ENCODE data around the gene NIFK.
"Not testable (repeated sequence)": the region's sequence is repeated elsewhere in the genome, so short reads cannot be mapped to it uniquely, and the experiment has no call there.

NIFK gene

GRCh38 chr2:121707344-121707919 is 29.2 kb downstream of the NIFK start:
- H3K36me3 ChIP-seq (ENCODE audit: control insufficient read depth in 1 of 2, insufficient read depth in 2 of 2, low read length in 2 of 2), result no peaks in the 10 kb centered on the region
- no peaks in the 10 kb centered on the region for H3K27me3 ChIP-seq (ENCODE audit: low read depth, low read length)
- peak overlapping the region in 1 of 2 donors; percentile 26 for H3K4me3 ChIP-seq (ENCODE audit: low read depth in 1 of 2, low read length in 2 of 2)
- no peaks in the 10 kb centered on the region for H3K9me3 ChIP-seq (ENCODE audit: control insufficient read depth in 1 of 2, low read length in 2 of 2)
- H3K4me1 ChIP-seq (ENCODE audit: control insufficient read depth in 1 of 2, insufficient read depth in 2 of 2, low read length in 2 of 2), result no peaks in the 10 kb centered on the region
- peak overlapping the region; percentile 23 for H3K27ac ChIP-seq (ENCODE audit: low read length)

GRCh38 chr2:121705958-121706357 is 30.7 kb downstream of the NIFK start:
- Histone ChIP-seq H3K36me3 (ENCODE audit: control insufficient read depth in 1 of 2, insufficient read depth in 2 of 2, low read length in 2 of 2) (no peaks in the 10 kb centered on the region), H3K4me1 (ENCODE audit: control insufficient read depth in 1 of 2, insufficient read depth in 2 of 2, low read length in 2 of 2) (no peaks in the 10 kb centered on the region), H3K27me3 (ENCODE audit: low read depth, low read length) (no peaks in the 10 kb centered on the region), H3K27ac (ENCODE audit: low read length) (no peak overlapping the region), H3K9me3 (ENCODE audit: control insufficient read depth in 1 of 2, low read length in 2 of 2) (no peaks in the 10 kb centered on the region), H3K4me3 (ENCODE audit: low read depth in 1 of 2, low read length in 2 of 2) (no peak overlapping the region)

DNA sequence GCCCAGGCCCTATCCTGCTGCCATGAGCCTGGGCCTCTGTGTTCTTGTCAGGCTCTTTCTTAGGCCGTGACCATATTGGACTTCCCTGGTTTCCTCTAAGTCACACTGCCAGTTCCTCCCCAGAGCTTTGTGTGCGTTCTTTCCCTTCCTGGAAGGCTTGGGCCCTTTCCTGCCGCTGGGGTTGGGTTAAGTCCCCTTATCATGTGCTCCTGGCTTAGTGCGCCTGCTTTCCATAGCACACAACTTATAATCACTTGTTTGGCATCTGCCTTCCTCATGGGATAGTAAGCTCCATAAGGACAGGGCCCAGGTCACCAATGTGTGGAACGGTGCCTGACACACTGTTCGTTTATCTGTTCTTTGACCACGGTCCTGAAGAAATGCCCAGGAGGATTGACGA is 31.3 kb downstream of the NIFK start:
- H3K27ac ChIP-seq (ENCODE audit: low read length), result no peak overlapping the region
- H3K36me3 ChIP-seq (ENCODE audit: control insufficient read depth in 1 of 2, insufficient read depth in 2 of 2, low read length in 2 of 2), result no peaks in the 10 kb centered on the region
- H3K4me3 ChIP-seq (ENCODE audit: low read depth in 1 of 2, low read length in 2 of 2), result no peak overlapping the region
- no peaks in the 10 kb centered on the region for H3K27me3 ChIP-seq (ENCODE audit: low read depth, low read length)
- peaks cover 0 to 3% of the 10 kb centered on the region in 2 donors for H3K4me1 ChIP-seq (ENCODE audit: control insufficient read depth in 1 of 2, insufficient read depth in 2 of 2, low read length in 2 of 2)
- H3K9me3 ChIP-seq (ENCODE audit: control insufficient read depth in 1 of 2, low read length in 2 of 2), result no peaks in the 10 kb centered on the region

- H3K27ac ChIP-seq (ENCODE audit: low read length); H3K27me3 ChIP-seq (ENCODE audit: low read depth, low read length); H3K9me3 ChIP-seq (ENCODE audit: control insufficient read depth in 1 of 2, low read length in 2 of 2); H3K4me3 ChIP-seq (ENCODE audit: low read depth in 1 of 2, low read length in 2 of 2); H3K36me3 ChIP-seq (ENCODE audit: control insufficient read depth in 1 of 2, insufficient read depth in 2 of 2, low read length in 2 of 2): not testable (repeated sequence)
- peaks cover 0 to 17% of the 10 kb centered on the region in 2 donors for H3K4me1 ChIP-seq (ENCODE audit: control insufficient read depth in 1 of 2, insufficient read depth in 2 of 2, low read length in 2 of 2)
These were observed 34.9 kb downstream of the NIFK start for GRCh38 chr2:121701761-121702160.

DNA sequence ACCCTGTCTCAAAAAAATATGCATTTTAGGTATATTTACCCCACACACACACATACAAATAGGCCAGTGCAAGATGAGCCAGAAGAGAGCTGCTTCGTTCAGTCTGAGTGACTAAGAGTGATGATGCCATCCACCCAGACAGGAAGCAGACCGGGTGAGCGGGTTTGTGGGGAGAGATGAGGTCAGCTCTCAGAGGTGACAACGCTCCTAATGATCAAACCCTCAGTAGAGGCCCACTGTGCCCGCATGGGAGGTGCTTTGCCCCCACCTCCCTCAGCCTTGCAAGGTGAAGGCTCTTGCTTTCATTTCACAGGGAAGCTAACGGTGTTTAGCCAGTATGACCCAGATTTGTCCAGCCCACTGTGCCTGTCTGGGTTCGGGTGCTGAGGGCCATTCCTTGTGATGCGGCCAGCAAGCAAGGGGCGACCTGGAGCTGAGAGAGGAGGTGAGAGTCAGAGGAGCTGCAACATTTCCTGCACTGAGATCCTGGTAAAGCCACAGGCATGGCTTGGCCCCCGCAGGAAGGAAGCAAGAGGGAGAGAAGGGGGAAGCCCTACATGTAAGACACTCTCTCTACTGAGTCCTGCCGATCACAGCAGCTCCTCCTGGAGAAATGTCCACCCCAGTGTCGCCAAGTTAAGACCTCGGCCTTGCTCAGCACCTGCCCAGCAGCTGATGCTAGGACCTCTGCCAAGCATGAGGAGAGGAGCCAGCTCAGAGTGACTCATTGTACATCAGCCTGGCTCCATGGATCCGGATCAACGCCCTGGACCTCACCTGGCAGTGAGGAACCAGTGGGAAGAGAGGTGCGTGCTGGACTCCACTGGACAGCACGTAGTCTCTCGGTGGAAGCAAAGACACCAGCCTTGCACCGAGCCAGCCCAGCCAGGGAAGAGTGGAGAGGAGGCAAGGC is 37.0 kb downstream of the NIFK start:
- no peaks in the 10 kb centered on the region for H3K36me3 ChIP-seq (ENCODE audit: control insufficient read depth in 1 of 2, insufficient read depth in 2 of 2, low read length in 2 of 2)
- H3K9me3 ChIP-seq (ENCODE audit: control insufficient read depth in 1 of 2, low read length in 2 of 2), result no peaks in the 10 kb centered on the region
- peaks cover 0 to 17% of the 10 kb centered on the region in 2 donors for H3K4me1 ChIP-seq (ENCODE audit: control insufficient read depth in 1 of 2, insufficient read depth in 2 of 2, low read length in 2 of 2)
- no peaks in the 10 kb centered on the region for H3K27me3 ChIP-seq (ENCODE audit: low read depth, low read length)
- no peak overlapping the region for H3K27ac ChIP-seq (ENCODE audit: low read length)
- peak overlapping the region in 1 of 2 donors; percentile 21 for H3K4me3 ChIP-seq (ENCODE audit: low read depth in 1 of 2, low read length in 2 of 2)

- Histone ChIP-seq H3K27ac (ENCODE audit: low read length) (no peak overlapping the region), H3K9me3 (ENCODE audit: control insufficient read depth in 1 of 2, low read length in 2 of 2) (no peaks in the 10 kb centered on the region), H3K27me3 (ENCODE audit: low read depth, low read length) (no peaks in the 10 kb centered on the region), H3K36me3 (ENCODE audit: control insufficient read depth in 1 of 2, insufficient read depth in 2 of 2, low read length in 2 of 2) (no peaks in the 10 kb centered on the region), H3K4me3 (ENCODE audit: low read depth in 1 of 2, low read length in 2 of 2) (no peak overlapping the region), H3K4me1 (ENCODE audit: control insufficient read depth in 1 of 2, insufficient read depth in 2 of 2, low read length in 2 of 2) (peaks cover 0 to 17% of the 10 kb centered on the region in 2 donors)
These were observed 38.3 kb downstream of the NIFK start for GRCh38 chr2:121698318-121698930.

GRCh38 chr2:121697108-121697631 is 39.5 kb downstream of the NIFK start:
- Histone ChIP-seq H3K27me3 (ENCODE audit: low read depth, low read length) (no peaks in the 10 kb centered on the region), H3K4me3 (ENCODE audit: low read depth in 1 of 2, low read length in 2 of 2) (no peak overlapping the region), H3K4me1 (ENCODE audit: control insufficient read depth in 1 of 2, insufficient read depth in 2 of 2, low read length in 2 of 2) (peaks cover 0 to 17% of the 10 kb centered on the region in 2 donors), H3K9me3 (ENCODE audit: control insufficient read depth in 1 of 2, low read length in 2 of 2) (no peaks in the 10 kb centered on the region), H3K36me3 (ENCODE audit: control insufficient read depth in 1 of 2, insufficient read depth in 2 of 2, low read length in 2 of 2) (no peaks in the 10 kb centered on the region), H3K27ac (ENCODE audit: low read length) (peak overlapping the region; percentile 7)

- Histone ChIP-seq H3K4me3 (ENCODE audit: low read depth in 1 of 2, low read length in 2 of 2) (no peak overlapping the region), H3K36me3 (ENCODE audit: control insufficient read depth in 1 of 2, insufficient read depth in 2 of 2, low read length in 2 of 2) (no peaks in the 10 kb centered on the region), H3K9me3 (ENCODE audit: control insufficient read depth in 1 of 2, low read length in 2 of 2) (no peaks in the 10 kb centered on the region), H3K27me3 (ENCODE audit: low read depth, low read length) (no peaks in the 10 kb centered on the region), H3K4me1 (ENCODE audit: control insufficient read depth in 1 of 2, insufficient read depth in 2 of 2, low read length in 2 of 2) (peaks cover 0 to 17% of the 10 kb centered on the region in 2 donors), H3K27ac (ENCODE audit: low read length) (no peak overlapping the region)
These were observed 40.2 kb downstream of the NIFK start for GRCh38 chr2:121696410-121696930.

DNA sequence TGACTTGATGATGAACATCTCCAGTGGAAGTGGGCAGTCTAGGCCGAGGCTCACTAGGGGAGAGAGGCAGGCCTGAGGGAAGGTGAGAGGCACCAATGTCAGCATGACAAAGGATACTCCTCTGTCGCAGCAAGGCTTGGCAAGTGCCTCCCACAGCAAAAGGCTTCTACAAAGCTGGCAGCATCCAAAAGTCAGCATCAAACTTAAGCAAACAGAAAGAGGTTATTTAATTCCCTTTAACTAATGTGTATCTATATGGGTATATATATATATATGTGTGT is 41.6 kb downstream of the NIFK start:
- Histone ChIP-seq H3K4me3 (ENCODE audit: low read depth in 1 of 2, low read length in 2 of 2) (no peak overlapping the region), H3K9me3 (ENCODE audit: control insufficient read depth in 1 of 2, low read length in 2 of 2) (no peaks in the 10 kb centered on the region), H3K27me3 (ENCODE audit: low read depth, low read length) (no peaks in the 10 kb centered on the region), H3K27ac (ENCODE audit: low read length) (no peak overlapping the region), H3K36me3 (ENCODE audit: control insufficient read depth in 1 of 2, insufficient read depth in 2 of 2, low read length in 2 of 2) (no peaks in the 10 kb centered on the region), H3K4me1 (ENCODE audit: control insufficient read depth in 1 of 2, insufficient read depth in 2 of 2, low read length in 2 of 2) (peaks cover 0 to 11% of the 10 kb centered on the region in 2 donors)

- Histone ChIP-seq H3K4me1 (ENCODE audit: control insufficient read depth in 1 of 2, insufficient read depth in 2 of 2, low read length in 2 of 2) (peaks cover under 1 to 8% of the 10 kb centered on the region in 2 donors), H3K4me3 (ENCODE audit: low read depth in 1 of 2, low read length in 2 of 2) (no peak overlapping the region), H3K9me3 (ENCODE audit: control insufficient read depth in 1 of 2, low read length in 2 of 2) (no peaks in the 10 kb centered on the region), H3K27ac (ENCODE audit: low read length) (no peak overlapping the region), H3K36me3 (ENCODE audit: control insufficient read depth in 1 of 2, insufficient read depth in 2 of 2, low read length in 2 of 2) (no peaks in the 10 kb centered on the region), H3K27me3 (ENCODE audit: low read depth, low read length) (no peaks in the 10 kb centered on the region)
These were observed 42.1 kb downstream of the NIFK start for GRCh38 chr2:121694398-121695170.

GRCh38 chr2:121690572-121690971 is 46.1 kb downstream of the NIFK start:
- not testable (repeated sequence) for H3K4me1 ChIP-seq (ENCODE audit: control insufficient read depth in 1 of 2, insufficient read depth in 2 of 2, low read length in 2 of 2); H3K9me3 ChIP-seq (ENCODE audit: control insufficient read depth in 1 of 2, low read length in 2 of 2); H3K27me3 ChIP-seq (ENCODE audit: low read depth, low read length); H3K4me3 ChIP-seq (ENCODE audit: low read depth in 1 of 2, low read length in 2 of 2); H3K36me3 ChIP-seq (ENCODE audit: control insufficient read depth in 1 of 2, insufficient read depth in 2 of 2, low read length in 2 of 2); H3K27ac ChIP-seq (ENCODE audit: low read length)

All from muscle layer of duodenum (tissue), 2 donors.